ENCODE measurements around the gene THOC6.
"Not testable (repeated sequence)": the region's sequence is repeated elsewhere in the genome, so short reads cannot be mapped to it uniquely, and the experiment has no call there.

THOC6 gene

DNA sequence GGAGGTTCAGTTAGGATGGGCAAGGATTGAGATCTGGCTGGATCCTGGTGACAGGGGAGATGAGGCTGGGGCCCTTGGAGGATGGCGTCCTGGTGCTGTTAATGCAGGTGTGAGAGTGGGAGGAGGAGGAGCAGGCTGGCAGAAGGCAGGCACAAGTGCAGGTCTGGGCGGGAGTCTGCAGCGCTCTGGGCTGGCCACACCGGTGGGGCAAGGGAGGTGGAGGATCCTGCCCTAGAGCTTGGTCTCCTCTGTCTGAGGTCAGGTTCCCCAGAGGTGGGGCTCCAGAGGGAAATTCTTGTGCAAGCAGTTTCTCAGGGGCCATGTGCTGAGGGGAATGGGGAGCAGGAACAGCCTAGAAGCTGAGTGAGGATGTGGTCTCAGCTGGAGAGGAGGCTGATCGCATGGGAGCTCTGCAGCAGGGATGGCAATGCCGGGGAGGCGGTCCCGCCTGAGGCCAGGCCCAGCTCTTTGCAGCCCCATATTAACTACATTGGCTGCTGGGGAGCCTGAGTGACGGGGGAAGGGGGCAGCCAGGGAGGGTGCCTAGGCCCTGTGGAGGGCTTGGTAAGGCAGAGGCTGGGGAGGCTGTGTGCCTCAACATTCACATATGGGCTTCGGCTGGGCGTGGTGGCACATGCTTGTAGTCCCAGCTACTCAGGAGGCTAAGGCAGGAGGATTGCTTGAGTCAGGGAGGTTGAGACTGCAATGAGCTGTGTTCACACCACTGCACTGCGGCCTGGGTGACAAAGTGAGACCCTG lies 28.9 kb downstream of the THOC6 start:
- not testable (repeated sequence) for DNase-seq (ENCODE audit: insufficient read length, low spot score); FAIRE-seq

DNA sequence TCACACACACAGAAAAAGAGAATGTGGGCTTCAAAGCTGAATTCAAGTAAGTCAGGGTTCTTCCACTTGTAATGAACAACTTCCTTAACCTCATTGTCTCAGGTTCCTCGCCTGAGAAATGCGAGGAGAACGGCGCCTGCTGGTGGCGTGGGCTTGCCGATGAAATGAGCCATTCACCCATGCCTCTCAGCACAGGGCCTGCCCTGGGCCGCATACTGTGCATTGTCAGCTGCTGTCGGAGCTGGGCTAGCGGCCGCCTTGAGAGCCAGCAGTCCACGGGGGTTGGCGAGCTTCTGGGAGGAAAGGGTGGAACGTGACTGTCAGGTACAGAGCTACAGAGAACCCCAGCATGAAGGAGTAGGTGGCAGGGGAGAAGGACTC lies 29.5 kb downstream of the THOC6 start:
- DNase-seq (ENCODE audit: insufficient read length, low spot score): not testable (repeated sequence)
- FAIRE-seq: peak; percentile 86

DNA sequence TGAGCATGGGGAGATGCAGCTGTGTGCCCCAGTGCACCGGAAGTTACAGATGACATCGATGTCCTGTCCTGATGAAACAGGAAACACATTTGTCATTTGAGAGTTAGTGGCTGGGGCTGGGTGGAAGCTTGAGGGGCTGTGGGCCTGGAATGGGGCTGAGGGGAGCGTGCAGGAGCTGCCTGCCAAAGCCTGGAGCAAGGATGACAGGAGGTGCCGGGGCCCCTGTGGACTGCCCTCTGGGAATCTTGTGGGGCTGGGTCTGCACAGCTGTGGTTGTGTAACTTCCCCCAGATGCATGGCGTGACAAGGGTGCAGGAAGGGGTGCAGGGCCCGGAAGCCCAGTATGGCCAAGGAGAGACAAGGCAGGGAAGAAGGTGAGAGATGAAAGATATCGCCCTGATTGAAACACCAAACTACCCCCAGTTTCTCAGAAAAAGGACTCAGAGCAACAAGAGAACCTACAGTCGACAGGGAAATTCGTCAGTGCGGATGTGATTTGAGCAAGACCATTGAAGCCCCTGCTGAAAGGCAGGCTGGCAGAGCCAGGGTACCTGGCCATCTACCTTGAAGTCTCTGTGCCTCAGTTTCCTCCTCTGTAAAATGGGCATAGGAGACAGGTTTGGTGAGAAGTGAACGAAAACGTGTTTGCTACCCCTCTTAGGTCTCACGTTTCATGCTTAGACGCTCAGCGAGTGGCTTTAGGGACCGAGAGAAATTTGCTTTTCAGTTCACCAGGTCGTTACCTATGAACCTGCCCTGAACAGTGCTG lies 31.3 kb downstream of the THOC6 start:
- DNase-seq (ENCODE audit: insufficient read length, low spot score): no peak
- FAIRE-seq: peak; percentile 68

DNA sequence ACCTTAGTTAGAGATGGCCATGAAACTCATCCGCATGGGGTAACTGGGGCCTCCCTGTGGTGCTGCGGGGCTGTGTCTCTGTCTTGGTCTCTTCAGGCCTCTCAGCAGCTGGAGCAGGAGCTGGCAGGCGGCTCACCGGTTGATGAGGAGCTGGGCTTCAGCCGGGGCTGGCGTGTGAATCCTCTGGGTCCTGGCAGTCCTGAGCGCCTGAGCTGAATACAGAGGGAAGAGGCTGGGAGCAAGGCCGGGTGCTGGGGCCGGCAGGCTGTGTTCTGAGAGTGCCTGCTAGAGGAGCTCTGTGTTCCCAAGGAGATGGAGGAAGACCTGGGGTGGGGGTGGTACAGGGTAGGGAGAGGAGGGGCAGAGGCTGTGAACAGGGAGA lies 31.9 kb downstream of the THOC6 start:
- FAIRE-seq: peak; percentile 11
- not testable (repeated sequence) for DNase-seq (ENCODE audit: insufficient read length, low spot score)

DNA sequence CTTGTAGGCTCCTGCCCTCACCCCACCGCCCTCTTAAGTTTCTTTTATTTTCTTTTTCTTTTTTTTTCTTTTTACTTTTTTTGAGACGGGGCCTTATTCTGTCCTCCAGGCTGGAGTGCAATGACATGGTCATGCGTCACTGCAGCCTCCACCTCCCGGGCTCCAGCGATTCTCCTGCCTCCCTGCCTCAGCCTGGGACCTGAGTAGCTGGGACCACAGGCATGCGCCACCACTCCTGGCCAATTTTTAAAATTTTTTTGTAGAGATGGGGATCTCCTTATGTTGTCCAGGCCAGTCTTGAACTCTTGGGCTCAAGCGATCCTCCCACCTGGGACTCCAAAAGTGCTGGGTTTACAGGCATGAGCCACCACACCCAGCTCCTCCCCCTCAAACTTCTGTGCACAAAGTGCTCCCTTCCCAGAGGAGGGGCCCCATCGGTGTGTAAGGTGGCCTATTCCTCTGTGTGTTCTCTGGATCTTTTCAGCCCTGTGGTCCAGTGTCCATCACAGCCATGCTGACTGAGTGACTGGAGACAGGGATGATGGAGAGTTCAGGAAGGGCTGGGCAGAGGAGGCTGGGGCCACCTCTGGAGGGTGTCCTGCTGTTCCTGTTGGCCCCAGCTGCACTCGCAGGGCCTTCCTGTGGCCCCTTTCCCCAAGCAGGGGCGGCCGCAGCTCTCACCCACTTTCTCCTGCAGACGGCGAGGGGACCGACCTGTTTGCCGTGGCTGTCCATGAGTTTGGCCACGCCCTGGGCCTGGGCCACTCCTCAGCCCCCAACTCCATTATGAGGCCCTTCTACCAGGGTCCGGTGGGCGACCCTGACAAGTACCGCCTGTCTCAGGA lies 32.7 kb downstream of the THOC6 start:
- no peak for DNase-seq (ENCODE audit: insufficient read length, low spot score)
- FAIRE-seq: no peak

DNA sequence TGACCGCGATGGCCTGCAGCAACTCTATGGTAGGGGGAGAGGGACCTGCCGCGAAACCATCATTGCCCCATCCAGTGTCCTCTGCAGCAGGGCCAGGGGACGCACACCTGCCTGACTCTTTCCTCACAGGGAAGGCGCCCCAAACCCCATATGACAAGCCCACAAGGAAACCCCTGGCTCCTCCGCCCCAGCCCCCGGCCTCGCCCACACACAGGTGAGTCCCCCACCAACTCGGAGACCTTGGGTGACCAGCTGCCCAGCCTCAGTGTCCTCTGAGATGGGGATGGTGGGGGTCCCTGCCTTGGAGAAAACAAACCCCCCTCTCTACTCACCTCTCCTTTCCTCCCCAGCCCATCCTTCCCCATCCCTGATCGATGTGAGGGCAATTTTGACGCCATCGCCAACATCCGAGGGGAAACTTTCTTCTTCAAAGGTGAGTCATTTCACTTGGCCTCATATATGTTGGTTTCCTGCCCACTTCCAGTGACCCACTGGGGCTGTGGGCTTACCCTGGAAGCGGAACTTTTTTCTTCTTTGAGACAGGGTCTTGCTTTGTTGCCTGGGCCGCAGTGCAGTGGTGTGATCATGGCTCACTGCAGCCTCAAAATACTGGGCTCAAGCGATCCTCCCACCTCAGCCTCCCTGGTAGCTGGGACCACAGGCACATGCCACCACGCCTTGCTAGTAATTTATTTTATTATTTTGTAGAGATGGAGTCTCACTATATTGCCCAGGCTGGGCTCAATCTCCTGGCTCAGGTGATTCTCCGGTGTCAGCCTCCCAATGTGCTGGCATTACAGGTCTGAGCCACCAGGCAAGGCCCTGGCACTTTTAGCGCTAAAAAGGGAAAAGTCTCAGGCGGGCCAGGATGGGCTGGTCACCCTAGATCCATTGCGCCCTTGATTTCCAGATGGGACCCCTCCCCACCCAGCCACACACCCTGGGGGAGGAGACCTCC lies 33.6 kb downstream of the THOC6 start:
- no peak for FAIRE-seq
- no peak for DNase-seq (ENCODE audit: insufficient read length, low spot score)

DNA sequence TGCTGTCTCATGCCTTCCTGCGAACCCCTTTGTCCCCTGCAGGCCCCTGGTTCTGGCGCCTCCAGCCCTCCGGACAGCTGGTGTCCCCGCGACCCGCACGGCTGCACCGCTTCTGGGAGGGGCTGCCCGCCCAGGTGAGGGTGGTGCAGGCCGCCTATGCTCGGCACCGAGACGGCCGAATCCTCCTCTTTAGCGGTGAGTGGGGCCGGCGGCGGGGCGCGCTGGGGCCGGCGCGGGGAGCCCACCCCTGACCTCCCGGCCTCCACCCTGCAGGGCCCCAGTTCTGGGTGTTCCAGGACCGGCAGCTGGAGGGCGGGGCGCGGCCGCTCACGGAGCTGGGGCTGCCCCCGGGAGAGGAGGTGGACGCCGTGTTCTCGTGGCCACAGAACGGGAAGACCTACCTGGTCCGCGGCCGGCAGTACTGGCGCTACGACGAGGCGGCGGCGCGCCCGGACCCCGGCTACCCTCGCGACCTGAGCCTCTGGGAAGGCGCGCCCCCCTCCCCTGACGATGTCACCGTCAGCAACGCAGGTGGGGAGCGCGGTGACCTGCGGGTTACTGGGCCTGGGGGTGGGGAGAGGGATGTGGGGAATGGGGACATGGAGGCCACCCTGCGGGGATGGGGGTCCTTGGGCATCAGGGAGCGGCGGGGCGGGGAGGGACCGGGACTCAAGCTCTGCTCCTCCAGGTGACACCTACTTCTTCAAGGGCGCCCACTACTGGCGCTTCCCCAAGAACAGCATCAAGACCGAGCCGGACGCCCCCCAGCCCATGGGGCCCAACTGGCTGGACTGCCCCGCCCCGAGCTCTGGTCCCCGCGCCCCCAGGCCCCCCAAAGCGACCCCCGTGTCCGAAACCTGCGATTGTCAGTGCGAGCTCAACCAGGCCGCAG lies 34.5 kb downstream of the THOC6 start:
- peak; percentile 62 for DNase-seq (ENCODE audit: insufficient read length, low spot score)

DNA sequence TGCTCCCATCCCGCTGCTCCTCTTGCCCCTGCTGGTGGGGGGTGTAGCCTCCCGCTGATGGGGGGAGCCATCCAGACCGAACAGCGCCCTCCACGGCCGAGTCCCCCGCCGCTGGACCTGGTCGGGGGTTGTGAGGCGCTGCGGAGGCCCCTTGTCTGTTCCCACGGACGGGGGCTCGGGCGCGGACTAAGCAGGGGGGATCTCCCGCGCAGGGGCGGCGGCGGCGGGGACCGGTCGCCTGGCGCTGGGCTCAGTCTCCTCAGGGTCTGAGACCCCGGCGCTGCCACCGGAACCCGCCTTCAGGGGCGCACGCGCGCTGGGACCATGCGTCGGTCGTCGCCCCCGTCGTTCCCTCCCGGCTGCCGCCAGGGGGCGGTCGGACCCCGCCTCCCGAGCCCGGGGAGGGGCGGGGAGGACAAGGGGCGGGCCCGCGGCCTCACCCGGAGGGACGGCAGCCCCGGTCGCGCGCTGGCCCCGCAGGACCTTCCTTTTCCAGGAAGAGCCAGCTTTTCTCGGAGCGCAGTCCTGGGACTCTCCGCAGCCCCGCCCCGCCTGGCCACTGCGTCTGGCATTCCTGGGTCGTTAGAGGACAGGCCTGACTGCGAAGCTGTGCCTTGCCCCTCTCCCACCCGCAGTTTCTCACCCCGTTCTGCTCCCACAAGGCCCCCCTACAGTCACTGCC lies 35.3 kb downstream of the THOC6 start:
- peak; percentile 92 for DNase-seq (ENCODE audit: insufficient read length, low spot score)
- FAIRE-seq: peak; percentile 11

More for the DNA sequence above, 34.5 kb downstream of the THOC6 start:
- peak; percentile 52 for FAIRE-seq

DNA sequence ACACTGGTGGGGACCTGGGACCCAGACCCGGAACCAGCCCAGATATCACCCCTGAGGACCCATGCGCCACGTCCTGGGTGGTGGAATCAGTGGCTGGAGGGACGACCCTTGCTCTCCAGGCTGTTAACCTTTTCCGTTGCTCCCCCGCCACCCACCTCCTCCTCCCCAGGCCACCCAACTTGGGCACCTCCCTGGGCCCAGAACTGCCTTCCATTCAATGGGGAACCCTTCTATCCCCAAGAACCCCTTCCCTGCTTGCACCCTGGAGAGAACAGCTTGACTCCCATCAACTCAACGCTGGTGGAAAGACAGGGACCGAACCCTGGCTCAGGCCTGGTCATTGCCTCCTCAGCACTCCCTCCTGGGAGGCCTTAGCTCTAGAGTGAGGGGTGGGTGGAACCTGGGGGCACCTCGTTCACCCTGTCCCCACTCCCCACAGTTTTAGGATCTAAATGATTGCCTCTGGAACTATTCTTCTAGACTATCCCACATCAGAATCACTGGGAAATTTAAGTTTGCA lies 35.9 kb downstream of the THOC6 start:
- DNase-seq (ENCODE audit: insufficient read length, low spot score) (no peak), FAIRE-seq (no peak)

DNA sequence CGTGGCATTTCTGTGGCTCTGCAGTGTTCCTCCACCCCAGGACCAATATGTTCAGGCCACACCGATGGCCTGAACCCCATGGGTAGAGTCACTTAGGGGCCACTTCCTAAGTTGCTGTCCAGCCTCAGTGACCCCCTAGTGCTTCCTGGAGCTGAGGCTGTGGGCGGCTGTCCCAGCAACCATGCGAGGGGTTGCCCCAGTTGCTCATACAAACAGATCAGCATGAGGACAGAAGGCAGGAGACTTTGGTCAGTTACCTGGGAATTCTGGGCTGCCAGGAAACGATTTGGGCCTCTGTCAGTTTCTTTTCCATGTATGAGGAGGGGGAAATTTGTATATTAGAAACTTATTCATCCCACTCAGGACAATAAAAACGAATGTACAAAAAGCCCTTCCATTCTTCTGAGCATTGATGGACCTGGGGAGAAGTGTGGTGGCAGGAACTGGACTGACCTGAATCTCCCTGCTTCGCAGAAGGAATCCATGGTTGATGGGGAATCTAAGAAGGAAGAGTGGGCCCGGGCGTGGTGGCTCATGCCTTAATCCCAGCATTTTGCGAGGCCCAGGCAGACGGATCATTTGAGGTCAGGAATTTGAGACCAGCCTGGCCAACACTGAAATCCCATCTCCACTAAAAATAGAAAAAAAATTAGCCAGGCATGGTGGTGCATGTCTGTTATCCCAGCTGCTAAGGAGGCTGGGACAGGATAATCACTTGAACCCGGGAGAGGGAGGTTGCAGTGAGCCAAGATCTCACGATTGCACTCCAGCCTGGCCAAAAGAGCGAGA lies 36.7 kb downstream of the THOC6 start:
- FAIRE-seq (no peak), DNase-seq (ENCODE audit: insufficient read length, low spot score) (no peak)

DNA sequence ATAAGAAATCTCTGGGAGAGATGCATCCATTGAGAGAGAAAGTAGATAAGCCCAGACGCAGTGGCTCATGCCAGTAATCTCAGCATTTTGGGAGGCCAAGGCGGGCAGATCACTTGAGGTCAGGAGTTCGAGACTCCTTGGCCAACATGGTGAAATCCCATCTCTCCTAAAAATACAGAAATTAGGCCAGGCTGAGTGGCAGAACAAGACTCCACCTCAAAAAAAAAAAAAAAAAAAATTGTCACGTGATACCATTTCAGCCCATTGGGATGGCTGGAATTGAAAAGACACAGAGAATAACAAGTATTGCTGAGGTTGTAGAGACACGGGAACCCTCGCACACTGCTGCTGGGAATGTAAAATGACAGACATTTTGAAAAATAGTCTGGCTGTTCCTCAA lies 38.7 kb downstream of the THOC6 start:
- DNase-seq (ENCODE audit: insufficient read length, low spot score): no peak
- FAIRE-seq: no peak

DNA sequence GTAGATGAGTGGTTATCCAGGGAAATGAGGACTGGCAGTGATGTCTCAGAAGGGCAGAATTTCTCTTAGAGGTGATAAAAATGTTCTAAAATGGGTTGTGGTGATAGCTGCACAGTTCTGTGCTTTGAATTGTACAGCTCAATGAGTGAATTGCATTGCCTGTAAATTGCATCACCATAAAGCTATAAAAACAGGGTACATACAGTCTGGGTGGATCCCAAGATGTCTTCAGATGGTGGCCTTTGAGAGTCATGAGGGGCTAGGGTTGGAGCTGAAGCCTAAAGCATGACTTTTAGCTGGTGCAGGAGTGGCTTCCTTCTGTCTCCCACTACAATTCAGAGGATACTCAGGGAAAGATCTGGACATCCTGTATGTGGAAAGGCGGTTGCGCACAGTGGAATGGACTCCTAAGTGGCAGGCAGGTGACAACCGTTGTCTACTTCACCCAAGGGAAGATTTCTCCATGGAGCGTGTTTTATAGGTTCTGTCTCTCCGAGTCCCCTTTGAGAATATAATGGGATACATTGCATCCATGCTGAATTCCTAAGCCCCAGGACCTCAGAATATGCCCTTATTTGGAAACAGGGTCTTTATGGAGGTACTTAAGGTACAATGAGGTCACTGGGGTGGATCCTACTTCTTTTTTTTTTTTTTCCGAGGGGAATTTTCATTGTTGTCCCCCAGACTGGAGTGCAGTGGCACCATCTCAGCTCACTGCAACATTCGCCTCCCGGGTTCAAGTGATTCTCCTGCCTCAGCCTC lies 40.0 kb downstream of the THOC6 start:
- no peak for FAIRE-seq

DNA sequence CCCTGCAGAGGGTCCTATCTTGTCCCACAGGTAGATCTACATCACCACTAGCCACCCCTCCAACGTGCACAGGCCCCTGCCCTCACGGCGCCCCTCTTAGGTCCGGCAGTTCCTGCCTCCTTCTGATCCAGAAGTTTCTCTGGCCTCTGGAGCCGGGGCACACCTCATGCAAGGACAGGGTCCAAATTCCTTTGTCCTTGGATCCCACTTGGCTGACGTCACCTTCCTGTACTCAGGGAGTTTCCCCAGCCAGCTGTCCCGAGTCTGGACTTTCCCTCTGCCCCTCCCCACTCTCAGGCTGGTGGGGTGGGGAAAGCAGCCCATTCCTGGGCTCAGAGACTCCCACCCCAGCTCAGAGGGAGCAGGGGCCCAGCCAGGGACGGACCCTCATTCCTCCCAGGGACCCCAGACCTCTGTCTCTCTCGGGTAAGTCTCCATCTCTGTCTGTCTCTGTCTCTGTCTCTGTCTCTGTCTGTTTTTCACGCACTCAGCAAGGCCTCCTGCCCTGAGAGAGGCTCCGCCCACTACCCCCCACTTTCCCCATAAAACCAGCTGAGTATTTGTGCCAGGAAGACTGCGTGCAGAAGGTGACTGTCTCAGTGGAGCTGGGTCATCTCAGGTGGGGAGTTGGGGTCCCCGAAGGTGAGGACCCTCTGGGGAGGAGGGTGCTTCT lies 41.4 kb downstream of the THOC6 start, which contains the start of gene IL32:
Gene IL32 (plus strand): TSS at position 572 of the 673 bp plus-strand sequence. CDS start 172 bp downstream, outside the sequence.
- DNase-seq (ENCODE audit: insufficient read length, low spot score) (no peak), FAIRE-seq (peak; percentile 11)

More for the DNA sequence above, 40.0 kb downstream of the THOC6 start:
- no peak for DNase-seq (ENCODE audit: insufficient read length, low spot score)

DNA sequence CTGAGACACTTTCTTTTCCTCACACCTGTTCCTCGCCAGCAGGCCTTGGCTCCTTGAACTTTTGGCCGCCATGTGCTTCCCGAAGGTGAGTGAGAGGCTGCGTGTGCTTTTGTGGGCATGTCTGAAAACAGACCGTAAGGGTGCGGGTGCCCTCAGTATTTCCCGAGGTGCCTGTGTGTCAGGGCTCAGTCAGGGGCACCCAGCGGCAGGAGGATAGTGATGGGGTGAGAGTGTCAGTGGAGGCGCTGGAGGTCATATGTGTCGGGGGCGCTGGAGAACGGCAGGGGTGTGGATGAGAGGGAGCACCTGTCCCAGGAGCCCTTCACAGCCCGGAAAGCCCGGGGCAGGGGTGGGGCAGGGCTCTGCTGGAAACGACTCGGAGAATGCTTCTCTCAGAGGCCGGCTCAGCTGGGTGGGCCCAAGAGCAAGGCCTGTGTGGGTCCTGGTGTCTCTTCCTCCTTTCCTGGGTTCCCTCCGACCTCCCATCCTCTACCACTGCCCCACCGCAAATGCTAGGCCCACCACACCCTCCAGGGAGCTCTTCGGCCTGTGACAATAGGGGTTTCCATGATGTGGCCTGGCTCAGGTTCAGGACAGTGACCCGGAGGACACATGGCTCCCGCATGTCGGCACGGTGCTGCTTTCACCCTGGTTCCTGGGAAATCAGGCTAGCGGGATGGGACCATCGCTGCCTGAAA lies 42.1 kb downstream of the THOC6 start:
- DNase-seq (ENCODE audit: insufficient read length, low spot score) (no peak), FAIRE-seq (no peak)

DNA sequence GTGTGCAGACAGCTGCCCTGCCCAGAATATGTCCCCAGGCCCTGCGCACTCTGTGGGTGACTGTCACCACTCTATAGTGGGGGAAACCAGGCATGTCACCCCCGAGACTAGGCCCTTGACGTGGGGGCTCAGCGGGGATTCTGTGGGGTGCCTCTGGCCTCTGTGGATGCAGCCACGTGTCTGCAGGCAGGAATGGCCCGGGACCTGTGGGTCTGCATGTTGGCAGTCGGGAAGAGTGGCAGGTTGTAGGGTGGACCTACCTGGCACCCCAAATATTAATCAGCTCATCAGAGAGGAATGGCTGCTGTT lies 42.6 kb downstream of the THOC6 start:
- DNase-seq (ENCODE audit: insufficient read length, low spot score) (no peak), FAIRE-seq (no peak)

DNA sequence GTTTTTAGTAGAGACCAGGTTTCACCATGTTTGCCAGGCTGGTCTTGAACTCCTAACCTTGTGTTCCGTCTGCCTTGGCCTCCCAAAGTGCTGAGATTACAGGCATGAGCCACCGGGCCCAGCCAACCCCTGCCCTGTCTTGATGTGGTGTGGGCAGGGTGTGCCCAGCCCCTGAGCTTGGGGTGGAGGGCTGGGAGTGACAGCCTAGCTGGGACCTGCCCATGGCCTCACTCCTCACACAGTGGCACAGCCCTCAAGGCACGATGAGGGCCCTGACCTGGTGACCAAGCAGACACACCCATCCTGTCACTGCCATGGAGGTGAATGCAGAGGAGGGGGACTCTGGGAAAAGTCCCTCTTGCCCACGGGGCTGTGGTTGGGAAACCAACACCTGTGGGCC lies 44.7 kb downstream of the THOC6 start:
- FAIRE-seq (no peak), DNase-seq (ENCODE audit: insufficient read length, low spot score) (no peak)
